ENCODE results near the gene ANKS1B.
"Not testable (repeated sequence)": the region's sequence is repeated elsewhere in the genome, so short reads cannot be mapped to it uniquely, and the experiment has no call there.

The ANKS1B gene

DNA sequence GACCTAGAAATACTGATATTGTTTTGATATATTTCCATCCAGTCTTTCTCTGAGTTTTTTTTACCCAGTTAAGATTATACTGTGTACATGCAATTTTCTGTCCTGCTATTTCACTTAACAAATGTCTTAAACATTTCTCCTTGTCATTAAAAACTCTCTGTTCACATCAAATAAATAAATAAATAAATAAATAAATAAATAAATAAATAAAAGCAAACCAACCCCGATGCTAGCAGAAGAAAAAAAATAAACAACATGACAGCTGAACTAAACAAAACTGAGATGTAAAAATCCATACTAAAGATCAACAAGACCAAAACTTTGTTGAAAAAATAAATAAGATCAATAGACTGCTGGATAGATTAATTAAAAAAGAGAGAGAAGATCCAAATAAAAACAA lies 407.6 kb downstream of the ANKS1B start:
- not testable (repeated sequence) for DNase-seq (ENCODE audit: low read depth in 2 of 2)

DNA sequence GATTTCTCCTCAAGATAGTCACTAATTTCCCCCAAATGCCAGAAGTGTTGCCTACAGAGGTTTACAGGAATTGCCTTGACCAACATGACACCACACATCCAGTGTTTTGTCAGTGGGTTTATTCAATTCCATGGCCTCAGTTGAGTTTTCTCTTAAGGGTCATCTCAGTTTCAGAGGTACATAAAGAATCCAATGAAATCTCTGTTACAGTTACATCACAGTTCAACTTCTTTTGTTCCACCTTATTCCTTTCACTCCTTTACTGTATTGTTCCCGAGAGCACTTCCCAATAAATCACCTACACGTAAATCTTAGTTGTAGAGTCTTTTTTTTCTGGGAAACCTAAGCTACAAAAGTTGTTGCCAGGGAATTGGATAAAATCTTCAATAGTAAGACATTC lies 410.8 kb downstream of the ANKS1B start:
- no peak for DNase-seq (ENCODE audit: low read depth in 2 of 2)

DNA sequence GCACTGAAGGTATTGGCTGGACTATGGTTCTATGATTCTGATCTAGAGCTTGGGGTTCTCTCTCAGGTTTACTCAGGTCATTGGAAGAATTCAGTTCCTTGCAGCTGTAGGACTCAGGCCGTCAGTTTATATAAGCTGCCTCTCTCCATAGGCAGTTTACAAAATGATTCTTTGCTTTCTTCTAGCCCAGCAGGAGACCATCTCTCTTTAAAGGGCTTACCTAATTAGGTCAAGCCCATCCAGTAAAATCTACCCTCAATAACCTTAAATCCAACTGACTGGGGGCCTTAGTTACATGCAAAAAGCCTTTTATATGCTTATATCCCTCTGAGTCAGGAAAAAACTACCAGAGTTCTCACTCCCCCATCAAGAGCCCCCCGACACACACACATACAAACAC lies 417.7 kb downstream of the ANKS1B start:
- DNase-seq (ENCODE audit: low read depth in 2 of 2), result no peak

DNA sequence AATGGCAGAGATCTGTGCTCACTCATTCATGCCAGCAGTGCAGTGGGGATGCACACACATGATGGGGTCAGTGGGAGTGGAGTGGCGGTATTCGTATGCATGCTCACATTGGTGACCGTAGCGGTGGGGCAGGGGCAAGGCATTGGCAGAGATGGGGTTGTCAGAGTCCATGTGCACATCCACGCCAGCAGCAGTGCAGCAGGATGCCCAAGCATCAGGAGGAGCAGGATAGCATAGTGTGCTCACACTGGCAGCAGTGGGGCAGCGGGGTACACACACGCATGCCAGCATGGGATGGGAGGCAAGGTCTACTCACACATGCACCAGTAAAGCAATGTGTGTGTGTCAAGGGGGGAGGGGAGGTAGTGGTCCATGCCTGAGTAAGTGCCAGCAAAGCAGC lies 426.6 kb downstream of the ANKS1B start:
- no peak for DNase-seq (ENCODE audit: low read depth in 2 of 2)

DNA sequence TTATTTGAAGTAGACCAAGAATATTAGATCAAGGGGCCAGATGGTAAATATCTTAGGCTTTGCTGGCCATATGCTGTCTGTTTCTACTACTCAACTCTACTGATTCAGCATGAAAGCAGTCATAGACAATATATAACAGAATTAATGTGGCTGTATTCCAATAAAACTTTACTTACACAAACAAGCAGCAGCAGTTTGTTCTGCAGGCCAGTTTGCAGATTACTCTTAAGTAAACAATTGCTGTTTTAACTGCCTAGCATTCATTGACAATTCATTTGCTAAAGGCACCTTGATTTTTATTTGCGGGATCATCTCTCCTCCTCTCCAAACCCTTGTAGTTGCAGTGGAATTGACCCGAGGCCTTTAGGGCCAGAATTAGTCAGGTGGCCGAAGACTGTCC lies 431.3 kb downstream of the ANKS1B start:
- no peak for DNase-seq (ENCODE audit: low read depth in 2 of 2)

DNA sequence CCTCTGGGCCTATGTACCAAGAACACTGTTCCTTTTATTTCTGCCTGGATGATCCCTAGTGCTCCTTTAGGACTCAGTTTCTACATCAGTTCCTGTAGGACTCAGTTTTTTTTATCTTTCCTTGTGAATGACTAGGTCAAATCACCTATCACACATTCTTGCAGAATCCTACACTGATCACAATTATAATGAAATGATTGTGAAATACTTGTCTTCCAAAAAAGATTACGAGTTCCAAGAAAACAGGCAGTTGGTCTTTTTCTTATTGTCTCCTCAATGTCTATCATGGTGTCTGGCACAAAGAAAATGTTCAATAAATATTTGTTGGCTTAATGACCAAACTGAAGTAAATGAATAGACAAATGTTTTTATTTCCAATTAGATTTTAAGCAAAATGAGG lies 432.7 kb downstream of the ANKS1B start:
- DNase-seq (ENCODE audit: low read depth in 2 of 2), result no peak

DNA sequence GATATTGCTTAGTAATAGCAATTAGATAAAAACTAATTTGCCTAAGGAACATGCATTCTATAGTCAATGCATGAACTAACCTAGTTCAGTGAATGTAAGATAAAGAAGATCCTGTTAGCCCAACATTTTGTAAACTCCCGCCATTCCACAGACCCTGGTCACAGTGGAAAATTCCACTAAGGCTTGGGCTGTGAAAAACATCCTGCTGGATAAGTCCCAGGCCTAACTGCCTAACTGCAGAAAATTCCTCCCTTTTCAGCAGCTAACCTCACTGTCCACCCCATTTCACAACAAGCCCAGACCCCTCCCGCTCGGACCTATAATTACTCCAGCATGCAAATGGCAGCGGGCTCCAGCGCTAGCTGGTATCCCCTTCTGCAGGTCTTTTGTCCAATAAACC lies 435.1 kb downstream of the ANKS1B start:
- no peak for DNase-seq (ENCODE audit: low read depth in 2 of 2)

DNA sequence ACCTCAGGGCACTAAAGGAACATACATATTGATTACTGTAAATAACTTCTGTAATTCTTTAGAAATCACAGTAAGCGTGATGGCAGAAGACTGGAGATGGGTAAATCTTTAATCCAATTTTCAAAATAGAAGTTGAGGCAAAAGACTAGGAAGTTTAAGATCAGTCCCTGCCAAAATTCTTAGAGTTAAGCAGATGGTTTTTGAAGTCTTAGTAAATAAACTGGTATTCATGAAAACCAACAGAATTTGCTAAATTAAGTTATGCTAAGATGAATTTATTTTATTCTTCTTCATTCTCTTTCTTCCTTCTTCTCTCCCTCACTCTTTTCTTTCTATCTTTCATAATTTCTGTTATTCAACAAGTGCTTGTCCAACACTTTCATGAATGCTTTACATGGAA lies 435.5 kb downstream of the ANKS1B start:
- no peak for DNase-seq (ENCODE audit: low read depth in 2 of 2)

DNA sequence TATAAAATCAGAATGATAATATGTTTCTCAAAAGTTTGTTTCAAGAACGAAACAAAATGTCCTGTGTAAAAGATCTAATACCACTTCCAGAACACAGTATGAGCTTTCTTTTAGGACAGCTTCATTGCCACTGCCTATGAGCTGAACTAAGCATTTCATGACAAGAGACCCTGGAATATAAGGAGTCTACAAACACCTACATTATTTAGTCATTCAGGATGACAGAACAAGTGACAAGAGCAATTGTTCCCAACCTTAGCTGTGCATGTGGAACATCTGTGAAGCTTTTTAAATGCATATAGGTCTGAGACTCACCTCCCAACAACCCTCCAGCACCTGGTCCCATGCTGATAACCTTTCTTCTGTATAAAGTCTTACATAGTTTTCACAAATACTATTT lies 440.3 kb downstream of the ANKS1B start:
- DNase-seq (ENCODE audit: low read depth in 2 of 2), result no peak

DNA sequence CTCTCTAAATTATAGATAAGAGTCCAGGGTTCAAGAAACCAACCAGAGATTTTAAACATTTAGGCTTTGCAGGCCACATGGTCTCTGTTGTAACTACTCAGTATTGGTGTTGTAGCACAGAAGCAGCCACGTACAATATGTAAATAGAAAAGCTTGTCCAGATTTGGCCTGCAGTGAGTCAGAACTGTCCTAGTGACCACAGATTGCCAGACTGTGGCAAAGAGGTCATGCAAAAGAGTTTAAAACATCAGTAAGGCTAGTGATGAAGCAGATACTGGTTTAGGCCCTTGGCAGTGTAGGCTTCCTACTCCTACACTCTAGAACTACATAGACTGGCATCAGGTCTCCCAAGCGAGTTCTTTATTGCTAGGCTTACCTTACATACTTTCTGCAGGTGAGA lies 454.8 kb downstream of the ANKS1B start:
- no peak for DNase-seq (ENCODE audit: low read depth in 2 of 2)

DNA sequence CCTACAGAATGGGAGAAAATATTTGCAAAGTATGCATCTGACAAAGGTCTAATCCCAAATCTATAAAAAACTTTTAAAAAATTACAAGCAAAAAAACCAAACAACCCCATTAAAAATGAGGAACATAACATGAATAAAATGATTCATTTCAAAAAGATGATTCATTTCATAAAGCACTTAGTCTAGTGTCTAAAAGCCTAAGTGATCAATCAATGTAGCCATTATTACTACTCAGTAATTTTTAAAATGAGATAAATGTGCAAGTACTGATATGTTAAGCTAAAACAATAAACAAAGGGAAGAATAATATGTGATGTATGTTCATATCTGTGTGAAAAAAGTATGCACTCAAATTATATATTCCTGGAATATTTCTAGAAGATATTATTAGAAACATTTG lies 456.3 kb downstream of the ANKS1B start:
- DNase-seq (ENCODE audit: low read depth in 2 of 2), result no peak

DNA sequence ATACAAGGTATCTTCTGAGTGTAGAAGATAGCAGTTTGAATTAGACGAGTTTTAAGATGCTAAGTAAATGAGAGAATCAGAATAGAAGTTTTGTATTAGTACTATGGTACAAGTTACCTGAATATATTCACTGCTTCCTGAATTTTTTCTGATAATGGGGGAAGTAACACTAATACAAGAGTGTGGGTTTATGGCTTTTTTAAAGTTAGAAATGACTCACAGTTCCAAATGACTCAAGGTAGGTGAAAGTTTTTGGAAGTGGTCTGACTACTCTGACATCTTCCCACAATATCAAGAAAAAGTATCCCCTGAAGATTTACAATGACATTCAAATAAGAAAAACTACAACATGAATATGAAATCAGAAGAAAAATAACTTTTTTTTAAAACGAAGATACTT lies 460.9 kb downstream of the ANKS1B start:
- DNase-seq (ENCODE audit: low read depth in 2 of 2), result no peak

DNA sequence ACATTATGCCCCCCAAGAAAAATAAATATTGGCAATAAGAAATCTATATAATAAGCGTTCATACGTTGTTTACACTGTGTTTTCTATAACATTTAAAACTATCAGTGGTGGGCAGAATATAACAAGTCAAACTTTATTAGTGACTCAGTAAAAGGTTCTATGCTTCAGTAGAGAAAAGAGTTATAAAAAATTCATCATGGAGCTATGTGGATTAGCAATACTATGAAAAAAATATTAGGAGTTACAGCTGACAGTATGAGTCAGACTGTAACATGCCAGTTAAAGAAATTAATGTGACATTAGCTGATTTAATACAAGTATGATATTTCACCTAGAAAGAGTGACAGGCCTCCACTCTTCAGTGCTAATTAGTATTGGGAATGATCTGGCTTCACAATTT lies 462.3 kb downstream of the ANKS1B start:
- no peak for DNase-seq (ENCODE audit: low read depth in 2 of 2)

DNA sequence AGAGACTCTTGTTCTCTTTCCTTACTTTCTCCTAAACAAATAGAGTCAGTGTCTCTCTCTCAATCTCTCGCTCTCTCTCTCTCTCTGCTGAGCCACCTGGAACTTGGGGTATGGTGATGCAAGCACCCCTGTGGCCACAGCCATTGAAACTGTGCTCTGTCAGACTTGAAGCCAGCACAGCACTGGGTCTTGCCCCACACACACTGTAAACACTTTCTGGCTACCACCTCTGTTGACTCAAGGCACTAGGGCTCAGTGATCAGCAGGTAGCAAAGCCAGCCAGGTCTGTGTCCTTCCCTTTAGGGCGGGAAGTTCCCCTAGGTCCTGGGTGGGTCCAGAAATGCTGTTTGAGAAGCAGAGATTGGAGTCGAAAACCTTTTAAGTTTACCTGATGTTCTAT lies 463.1 kb downstream of the ANKS1B start:
- DNase-seq (ENCODE audit: low read depth in 2 of 2), result no peak

DNA sequence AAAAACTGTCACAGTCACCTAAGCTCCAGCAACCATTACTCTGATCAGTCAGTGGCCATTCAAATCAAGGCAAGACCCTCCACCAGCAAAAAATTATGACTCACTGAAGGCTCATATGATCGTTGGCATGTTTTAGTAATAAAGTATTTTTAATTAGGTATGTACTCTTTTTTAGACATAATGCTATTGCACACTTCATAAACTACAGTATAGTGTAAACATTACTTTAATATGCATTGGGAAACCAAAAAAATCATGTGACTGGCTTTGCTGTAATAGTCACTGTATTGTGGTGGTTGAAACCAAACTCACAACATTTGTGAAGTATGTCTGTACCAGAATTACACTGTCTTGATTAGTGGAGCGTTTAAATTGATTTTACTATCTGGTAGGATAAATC lies 471.7 kb downstream of the ANKS1B start:
- no peak for DNase-seq (ENCODE audit: low read depth in 2 of 2)

DNA sequence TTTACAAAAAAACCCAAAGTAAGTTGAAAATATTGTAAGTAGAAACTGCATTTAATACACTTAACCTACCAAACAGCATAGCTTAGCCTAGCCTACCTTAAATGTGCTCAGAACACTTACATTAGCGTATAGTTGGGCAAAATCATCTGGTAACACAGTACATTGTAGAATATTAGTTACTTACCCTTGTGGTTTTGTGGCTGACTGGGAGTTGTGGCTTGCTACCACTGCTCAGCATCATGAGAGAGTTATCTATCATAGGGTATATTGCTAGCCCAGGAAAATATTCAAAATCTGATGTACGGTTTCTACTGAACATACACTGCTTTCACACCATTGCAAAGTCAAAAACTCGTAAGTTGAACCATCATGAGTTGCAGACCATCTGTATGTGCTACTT lies 478.9 kb downstream of the ANKS1B start:
- DNase-seq (ENCODE audit: low read depth in 2 of 2), result no peak

DNA sequence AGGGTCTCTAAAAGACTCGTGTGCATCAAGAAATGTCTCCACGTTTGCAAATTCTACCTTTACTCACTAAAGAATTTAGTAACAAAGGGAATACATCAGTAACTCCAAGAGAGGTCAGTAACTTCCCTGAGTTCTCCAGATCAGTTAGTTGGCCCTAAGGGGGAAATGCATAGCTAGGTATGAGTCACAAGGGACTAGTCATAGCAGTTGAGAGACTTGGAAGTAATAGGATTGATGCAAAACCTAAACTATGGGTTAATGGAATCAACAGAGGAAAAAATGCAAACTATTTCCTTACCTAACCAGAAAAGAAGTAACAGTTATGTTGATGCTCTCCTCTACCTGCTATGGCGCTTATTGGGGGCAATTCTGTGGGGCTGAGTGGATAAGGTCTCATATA lies 486.0 kb downstream of the ANKS1B start:
- no peak for DNase-seq (ENCODE audit: low read depth in 2 of 2)

DNA sequence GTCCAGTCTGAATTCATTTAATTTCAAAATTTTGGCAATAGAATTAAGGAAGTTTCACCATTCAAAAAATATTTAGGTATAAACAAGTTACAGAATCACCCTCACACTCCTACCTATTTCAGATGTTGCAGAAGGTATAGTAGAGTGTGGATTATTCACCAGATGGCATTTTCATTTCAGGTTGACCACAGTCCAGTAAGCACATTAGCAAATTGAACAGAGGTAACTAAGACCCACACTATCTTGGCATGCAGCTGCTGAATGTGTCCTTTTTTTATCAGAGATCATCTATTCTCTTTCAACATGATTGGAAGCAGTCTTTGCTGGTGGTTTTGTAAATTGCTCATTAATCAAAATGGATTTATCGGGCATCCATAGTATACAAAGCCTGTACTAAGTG lies 488.9 kb downstream of the ANKS1B start:
- no peak for DNase-seq (ENCODE audit: low read depth in 2 of 2)

DNA sequence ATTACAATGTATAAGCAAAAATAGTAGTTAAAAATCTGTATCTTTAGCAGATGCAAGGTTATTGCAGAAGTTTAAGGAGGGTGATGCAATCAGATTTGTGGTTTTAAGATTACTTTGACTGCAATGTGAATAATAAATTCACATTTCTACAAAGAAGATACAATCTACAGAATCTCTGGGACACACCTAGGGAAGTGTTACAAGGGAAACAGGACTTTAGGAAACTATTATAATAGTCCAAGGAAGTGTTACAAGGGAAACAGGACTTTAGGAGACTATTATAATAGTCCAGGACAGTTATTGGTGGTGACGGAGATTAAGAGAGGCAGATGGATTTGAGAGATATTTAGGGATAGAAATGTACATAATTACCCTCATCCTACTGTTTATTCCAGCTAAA lies 491.5 kb downstream of the ANKS1B start:
- no peak for DNase-seq (ENCODE audit: low read depth in 2 of 2)

DNA sequence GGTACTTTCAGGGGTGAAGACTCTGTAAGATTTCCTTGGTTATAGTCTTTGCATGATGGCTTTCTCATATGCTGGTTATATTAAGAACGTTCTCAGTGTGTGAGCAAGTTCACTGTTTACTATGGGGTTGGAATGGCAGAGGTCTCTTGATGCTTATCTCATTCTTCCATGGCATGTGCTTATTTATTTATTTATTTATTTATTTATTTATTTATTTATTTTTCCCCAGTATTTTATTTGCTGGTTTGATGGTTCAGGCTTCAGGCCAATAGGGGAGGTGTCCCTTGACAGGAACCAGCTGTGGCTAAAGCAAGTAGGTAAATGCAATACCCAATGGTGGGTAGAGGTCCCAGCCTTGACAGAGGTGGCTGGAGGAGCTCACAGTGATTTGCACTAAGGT lies 498.5 kb downstream of the ANKS1B start:
- no peak for DNase-seq (ENCODE audit: low read depth in 2 of 2)

DNA sequence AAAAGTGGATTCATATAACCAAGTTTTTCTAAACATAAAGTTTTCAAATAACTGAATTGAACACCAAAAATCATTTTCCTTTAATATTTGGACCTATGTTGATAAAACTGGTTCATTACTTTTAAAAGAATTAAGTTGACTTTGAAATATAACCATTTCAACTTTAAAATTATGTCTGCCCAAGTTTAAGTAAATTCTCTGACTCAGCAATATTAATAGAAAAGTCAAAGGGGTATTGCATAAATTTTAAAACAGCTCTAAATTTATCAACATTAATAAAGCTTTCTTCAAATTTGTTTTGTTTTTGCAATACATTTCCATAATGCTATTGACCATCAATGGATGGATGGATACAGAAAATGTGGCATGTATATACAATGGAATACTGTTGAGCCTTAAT lies 505.6 kb downstream of the ANKS1B start:
- DNase-seq (ENCODE audit: low read depth in 2 of 2), result no peak

DNA sequence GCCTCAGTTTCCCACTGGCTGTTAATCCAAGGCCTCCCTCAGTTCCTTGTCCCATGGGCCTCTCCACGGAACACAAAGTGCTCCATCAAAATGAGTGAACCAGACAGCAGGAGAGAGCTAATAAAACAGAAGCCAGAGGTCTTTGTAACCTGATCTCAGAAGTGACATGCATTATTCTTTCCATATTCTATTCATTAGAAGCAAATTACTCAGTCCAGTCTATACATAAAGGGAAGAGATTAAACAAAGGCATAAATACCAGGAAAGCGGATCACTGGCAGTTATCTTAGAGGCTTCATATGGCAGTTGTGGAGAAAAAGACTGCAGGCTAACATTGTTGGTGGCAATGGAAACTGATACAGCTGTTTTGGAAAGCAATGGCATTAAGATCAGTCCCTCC lies 507.8 kb downstream of the ANKS1B start:
- no peak for DNase-seq (ENCODE audit: low read depth in 2 of 2)

DNA sequence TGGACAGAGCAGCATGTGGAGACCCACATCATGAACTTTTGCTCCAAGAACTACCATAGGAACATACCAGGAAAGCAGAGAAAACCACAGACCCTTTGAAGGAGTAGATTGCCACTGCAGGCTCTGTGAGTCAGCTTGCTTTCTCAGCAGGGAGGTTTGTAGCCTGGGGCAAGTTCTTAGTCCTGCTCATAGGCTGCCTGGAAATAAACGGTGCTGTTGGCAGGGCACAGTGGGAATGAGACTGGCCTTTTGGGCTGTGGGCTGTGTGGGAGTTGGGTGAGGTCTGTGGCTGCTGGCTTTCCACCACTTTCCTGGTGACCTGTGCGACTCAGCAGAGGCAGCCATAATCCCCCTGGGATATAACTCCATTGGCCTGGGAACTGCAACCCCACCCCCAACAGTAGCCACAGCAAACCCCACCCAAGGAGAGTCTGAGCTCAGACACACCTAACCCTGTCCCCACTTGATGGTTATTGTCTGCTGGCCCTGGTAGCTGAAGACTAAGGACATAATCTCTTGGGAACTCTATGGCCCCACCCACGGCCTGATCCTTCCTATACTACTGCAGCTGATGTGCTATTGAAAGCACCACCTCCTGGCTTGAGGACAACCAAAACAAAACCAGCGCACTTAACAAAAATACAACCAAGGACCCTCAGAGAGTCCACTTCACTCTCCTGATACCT lies 529.2 kb downstream of the ANKS1B start:
- no peak for DNase-seq (ENCODE audit: low read depth in 2 of 2)

DNA sequence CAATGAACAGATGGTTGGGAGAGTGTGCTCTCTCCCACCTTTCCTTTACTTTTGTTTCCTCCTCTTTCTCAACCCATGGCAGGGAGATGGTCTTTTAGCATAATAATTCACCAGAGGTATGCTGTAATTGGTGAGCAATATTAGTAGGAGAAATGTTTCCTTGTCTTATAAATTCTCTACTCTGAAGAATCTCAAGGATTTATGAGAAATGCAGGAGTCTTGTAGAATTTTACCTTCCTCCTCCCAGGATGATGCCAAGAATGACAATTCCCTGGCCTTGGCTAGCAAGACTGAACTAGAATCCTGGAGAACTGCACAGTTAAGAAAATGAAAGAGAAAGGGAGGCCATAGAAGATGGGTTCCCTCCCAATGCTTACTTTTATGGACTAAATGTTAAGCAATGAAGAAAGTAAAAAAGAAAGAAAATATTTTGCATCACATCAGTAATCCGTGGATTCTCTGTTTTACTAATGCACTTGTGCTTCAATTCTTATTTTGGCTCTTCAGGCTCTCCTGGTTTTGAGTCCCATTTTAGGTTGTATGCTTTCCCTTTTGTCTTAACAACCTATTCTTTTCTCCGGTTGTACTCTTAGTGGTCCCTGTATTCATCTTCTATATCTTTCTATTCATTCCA lies 530.1 kb downstream of the ANKS1B start:
- no peak for DNase-seq (ENCODE audit: low read depth in 2 of 2)

Data from activated CD4-positive, alpha-beta T cell treated with anti-CD3 and anti-CD28 coated beads for 24 hours (primary cell).